Glutamatergic neuron (in vitro differentiated cells): ENCODE data around the gene PARP3. TPM values are rescaled to one million over a fixed set of nuclear protein-coding genes. Genes with fewer than 3 reads are reported as not detected.

Source experiments
- DNase-seq: peaks from one replicate; pipeline ENCODE4 v3.0.0; 2022
- H3K27ac Mint-ChIP-seq: one replicate; pipeline ENCODE4 v1.8.0; 2020; ENCODE audit warnings: mild to moderate bottlenecking, mixed read lengths, inconsistent platforms; ENCODE audit not compliant: unreplicated experiment
- H3K27me3 Mint-ChIP-seq: one replicate; pipeline ENCODE4 v1.8.0; 2020; ENCODE audit warnings: mild to moderate bottlenecking, moderate library complexity, mixed read lengths, inconsistent platforms; ENCODE audit not compliant: unreplicated experiment
- H3K36me3 Mint-ChIP-seq: one replicate; pipeline ENCODE4 v1.8.0; 2020; ENCODE audit warnings: mild to moderate bottlenecking, mixed read lengths, inconsistent platforms; ENCODE audit not compliant: unreplicated experiment
- H3K4me1 Mint-ChIP-seq: one replicate; pipeline ENCODE4 v1.8.0; 2020; ENCODE audit warnings: mild to moderate bottlenecking, low read depth, mixed read lengths, inconsistent platforms; ENCODE audit not compliant: unreplicated experiment
- H3K4me3 Mint-ChIP-seq: one replicate; pipeline ENCODE4 v1.8.0; 2020; ENCODE audit warnings: mild to moderate bottlenecking, mixed read lengths, inconsistent platforms; ENCODE audit not compliant: unreplicated experiment
- H3K9me3 Mint-ChIP-seq: one replicate; pipeline ENCODE4 v1.8.0; 2020; ENCODE audit warnings: mild to moderate bottlenecking, moderate library complexity, mixed read lengths, inconsistent platforms; ENCODE audit not compliant: unreplicated experiment
- total RNA-seq: library from RNA; stranded (reverse); fragmentation: NEBNext Ultra II Directional; extraction: Animal tissue kit (Norgen Biotek cat#: 25700); gene quantifications from one replicate; pipeline ENCODE4 v1.2.1, GENCODE V29; 2021; ENCODE audit not compliant: unreplicated experiment
- TF ChIP-seq, protein P1 (sequence below): fragments of 200-600 bp; sonication (generic); IDR thresholded peaks from one replicate; pipeline ENCODE4 v1.5.0; 2021; ENCODE audit not compliant: partially characterized antibody, unreplicated experiment

The PARP3 gene
- total RNA-seq, 1 donor from 2014 or later, result 3.8 TPM

DNA sequence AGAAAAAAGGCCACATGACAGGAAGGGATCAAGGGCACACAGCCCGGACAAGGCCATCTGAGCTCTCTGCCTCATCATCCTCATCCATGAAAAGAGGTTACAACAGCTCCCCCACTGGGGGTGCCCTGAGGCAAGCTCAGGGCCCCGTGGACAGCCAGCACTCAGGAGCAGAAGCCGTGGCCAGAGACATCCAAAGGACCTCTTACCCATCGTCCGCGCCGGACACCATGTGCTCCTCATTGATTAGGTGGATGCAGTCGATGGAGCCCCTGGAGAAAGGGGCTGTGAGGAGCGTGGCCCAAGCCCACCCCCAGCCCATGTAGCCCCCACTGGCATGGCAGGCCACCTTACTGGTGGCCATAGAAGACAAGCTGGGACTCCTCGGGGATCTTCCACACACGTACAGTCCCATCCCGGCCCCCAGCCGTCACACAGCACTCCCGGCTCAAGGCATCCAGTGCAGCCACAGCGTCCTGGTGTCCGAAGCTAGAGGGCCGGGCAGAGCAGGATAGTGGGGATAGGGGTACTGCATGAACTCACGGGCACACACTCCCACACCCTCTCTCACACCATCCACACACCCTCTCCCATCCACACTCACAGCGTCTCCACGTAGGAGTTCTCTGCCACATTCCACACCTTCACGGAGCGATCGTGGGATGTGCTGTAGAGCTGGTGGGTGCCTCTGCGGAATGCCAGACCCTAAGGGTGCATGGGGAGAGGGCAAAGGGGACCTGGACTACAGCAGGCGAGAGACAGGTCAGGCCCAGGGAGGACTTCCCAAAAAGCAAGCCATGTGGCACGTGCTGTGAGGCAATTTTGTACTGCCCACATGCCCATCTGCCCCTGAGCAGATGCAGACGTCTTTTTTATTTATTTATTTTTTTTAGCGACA lies 6.9 kb upstream of the PARP3 start:
- Mint-ChIP-seq H3K4me3 (no peak overlapping the region), H3K4me1 (no peaks in the 10 kb centered on the region), H3K27me3 (peaks cover 5% of the 10 kb centered on the region), H3K27ac (no peak overlapping the region), H3K9me3 (no peaks in the 10 kb centered on the region), H3K36me3 (no peaks in the 10 kb centered on the region)
- TF ChIP-seq, protein P1, sequence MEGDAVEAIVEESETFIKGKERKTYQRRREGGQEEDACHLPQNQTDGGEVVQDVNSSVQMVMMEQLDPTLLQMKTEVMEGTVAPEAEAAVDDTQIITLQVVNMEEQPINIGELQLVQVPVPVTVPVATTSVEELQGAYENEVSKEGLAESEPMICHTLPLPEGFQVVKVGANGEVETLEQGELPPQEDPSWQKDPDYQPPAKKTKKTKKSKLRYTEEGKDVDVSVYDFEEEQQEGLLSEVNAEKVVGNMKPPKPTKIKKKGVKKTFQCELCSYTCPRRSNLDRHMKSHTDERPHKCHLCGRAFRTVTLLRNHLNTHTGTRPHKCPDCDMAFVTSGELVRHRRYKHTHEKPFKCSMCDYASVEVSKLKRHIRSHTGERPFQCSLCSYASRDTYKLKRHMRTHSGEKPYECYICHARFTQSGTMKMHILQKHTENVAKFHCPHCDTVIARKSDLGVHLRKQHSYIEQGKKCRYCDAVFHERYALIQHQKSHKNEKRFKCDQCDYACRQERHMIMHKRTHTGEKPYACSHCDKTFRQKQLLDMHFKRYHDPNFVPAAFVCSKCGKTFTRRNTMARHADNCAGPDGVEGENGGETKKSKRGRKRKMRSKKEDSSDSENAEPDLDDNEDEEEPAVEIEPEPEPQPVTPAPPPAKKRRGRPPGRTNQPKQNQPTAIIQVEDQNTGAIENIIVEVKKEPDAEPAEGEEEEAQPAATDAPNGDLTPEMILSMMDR, result no peak
- no peak for DNase-seq

DNA sequence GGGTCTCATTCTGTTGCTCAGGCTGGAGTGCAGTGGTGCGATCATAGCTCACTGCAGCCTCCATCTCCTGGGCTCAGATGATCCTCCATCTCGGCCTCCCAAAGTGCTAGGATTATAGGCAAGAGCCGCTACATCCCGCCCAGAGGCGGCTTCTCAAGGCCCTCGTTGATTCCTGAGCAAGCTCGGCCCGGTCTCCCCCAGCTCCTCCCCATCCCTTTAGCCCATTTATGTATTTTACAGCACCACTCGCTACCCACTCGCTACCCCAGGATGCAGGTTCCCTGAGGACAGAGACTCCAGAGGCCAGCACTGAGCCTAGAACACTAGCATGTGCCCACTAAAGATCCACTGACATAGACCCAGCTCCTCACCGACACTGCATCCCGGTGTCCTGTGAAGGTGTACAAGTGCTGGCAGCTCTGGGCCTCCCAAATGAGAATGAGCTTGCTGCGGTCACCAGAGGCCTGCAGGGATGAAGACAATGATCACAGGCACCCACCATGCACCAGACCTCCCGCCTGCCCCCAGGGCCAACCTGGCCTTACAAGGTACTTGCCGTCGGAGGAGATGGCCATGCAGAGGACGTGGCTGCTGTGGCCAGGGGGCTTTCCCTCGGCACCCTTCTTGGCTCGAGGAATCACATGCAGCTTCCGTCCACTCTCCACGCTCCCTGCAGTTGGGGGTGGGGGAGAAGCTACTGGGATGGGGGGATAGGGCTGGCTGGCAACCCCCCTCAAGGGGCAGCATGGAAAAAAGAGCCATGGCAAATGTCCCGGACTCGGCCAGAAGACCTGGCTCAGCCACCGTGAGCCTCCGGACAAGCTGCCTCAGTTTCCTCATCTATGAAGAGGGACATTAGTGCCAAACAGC lies 6.0 kb upstream of the PARP3 start:
- H3K4me3 Mint-ChIP-seq, result no peak overlapping the region
- H3K9me3 Mint-ChIP-seq, result no peaks in the 10 kb centered on the region
- TF ChIP-seq, protein P1, result no peak
- H3K36me3 Mint-ChIP-seq, result no peaks in the 10 kb centered on the region
- peaks cover 8% of the 10 kb centered on the region for H3K27me3 Mint-ChIP-seq
- peaks cover 4% of the 10 kb centered on the region for H3K4me1 Mint-ChIP-seq
- no peak for DNase-seq
- no peak overlapping the region for H3K27ac Mint-ChIP-seq

DNA sequence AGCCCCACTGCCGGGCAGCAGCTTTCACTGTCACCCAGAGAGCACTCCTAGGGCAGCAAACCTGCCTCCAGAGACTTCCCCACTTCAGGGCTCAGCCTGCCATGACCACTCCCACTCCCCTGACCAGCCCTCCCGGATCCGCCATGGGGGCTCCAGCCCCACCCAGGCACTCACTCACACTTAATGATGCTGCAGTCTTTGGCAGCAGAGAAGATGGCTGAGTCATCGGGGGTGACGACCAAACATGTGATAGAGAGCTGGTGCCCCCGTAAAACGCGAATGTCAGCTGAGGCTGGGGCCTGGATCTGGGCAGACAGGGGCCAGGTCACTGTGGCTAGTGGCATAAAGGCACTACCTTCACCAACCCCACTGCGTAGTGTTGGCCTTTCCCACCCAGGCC lies 5.1 kb upstream of the PARP3 start:
- no peak for DNase-seq
- Mint-ChIP-seq H3K27me3 (peaks cover 8% of the 10 kb centered on the region), H3K4me1 (peaks cover 6% of the 10 kb centered on the region), H3K36me3 (no peaks in the 10 kb centered on the region), H3K27ac (no peak overlapping the region), H3K9me3 (peaks cover 1% of the 10 kb centered on the region), H3K4me3 (no peak overlapping the region)
- TF ChIP-seq, protein P1, result no peak

DNA sequence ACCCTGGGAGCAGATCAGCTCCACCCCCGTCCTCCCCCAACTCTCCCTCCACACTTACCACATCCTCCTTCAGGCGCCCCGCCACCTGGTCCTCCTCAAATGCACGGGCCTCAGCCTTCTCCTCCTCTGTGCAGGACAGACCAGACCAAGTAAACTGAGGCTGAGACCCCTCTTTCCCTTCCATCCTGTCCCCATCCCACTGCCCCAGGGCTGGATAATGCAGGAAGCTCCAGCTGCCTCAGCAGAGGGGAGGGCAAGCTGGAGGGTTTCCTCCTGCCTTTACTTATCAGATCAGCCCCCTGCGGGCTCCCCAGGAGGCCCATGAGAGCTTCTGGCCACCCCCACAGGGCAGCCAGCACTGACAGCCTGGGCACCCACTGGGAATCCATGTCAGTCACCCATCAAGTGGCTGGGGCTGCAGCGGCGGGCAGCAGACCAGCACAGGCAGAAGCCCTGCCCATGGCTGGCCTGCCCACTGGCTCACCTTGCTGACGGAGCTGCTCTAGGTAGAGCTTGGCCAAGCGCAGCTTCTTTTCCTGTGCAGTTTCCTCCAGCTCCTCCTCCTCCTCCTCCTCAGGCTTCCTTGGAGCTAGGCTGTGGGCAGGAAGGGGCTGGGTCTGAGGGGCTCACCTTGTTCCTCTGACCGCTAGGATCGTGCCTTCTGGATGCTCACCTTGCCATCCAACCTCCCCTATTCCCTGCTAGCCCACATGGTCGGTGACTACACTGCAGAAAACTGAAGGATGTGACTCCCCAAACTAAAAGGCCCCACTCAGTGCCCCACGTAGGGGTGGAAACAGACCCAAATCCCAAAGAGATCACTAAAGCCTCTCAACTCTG lies 4.3 kb upstream of the PARP3 start:
- Mint-ChIP-seq H3K4me1 (peaks cover 6% of the 10 kb centered on the region), H3K36me3 (no peaks in the 10 kb centered on the region), H3K27ac (peak overlapping the region; percentile 38), H3K4me3 (no peak overlapping the region), H3K9me3 (peaks cover 1% of the 10 kb centered on the region), H3K27me3 (peaks cover 8% of the 10 kb centered on the region)
- TF ChIP-seq, protein P1, result no peak
- no peak for DNase-seq
